Activated naive CD4-positive, alpha-beta T cell treated with Interleukin-2 at 50 U/mL for 16 hours (primary cell): ENCODE results near the gene OR10A7.
"Not testable (repeated sequence)": the region's sequence is repeated elsewhere in the genome, so short reads cannot be mapped to it uniquely, and the experiment has no call there.

Experiments used
- DNase-seq: peaks from one replicate; pipeline ENCODE4 v3.0.0-alpha.2; 2020

OR10A7 gene

GRCh38 chr12:55220725-55221124, at the start of gene OR10A7:
Gene OR10A7, plus strand, starts transcription at chr12:55221025. Its CDS starts 0 bp downstream, at chr12:55221025.
- DNase-seq: no peak

GRCh38 chr12:55171445-55171844, 49.4 kb upstream of the OR10A7 start:
- DNase-seq: no peak

GRCh38 chr12:55171846-55172245, 49.0 kb upstream of the OR10A7 start:
- DNase-seq: not testable (repeated sequence)

- DNase-seq: no peak
These were observed 48.1 kb upstream of the OR10A7 start for GRCh38 chr12:55172686-55173085.

- no peak for DNase-seq
These were observed 47.4 kb upstream of the OR10A7 start for GRCh38 chr12:55173456-55173855.

- no peak for DNase-seq
These were observed 32.3 kb upstream of the OR10A7 start for GRCh38 chr12:55188573-55188972.

DNA sequence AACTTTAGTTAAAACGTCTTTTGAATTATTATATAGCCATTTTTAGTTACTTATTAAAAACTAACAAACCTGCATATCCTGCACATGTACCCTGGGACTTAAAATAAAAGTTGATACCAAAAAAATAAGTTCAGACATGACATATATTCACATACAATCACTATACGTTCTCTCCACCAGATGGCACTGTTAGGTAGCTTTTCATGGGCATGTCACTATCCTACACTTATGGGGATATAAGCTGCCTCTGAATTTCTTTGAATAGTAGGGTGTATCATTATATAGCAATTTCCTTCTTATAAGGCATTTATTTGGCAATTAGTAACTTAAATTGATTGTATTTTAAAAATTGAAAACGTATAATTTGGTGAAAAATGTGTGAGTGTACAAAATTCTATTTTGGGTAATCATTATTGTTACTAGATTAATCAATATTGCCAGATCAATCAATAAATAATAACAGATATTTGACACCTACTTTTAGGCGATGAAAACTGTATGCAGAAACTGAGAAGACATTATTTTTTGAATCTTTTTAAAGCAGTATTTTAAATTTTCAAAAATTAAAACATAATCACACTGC, 31.8 kb upstream of the OR10A7 start:
- peak; percentile 3 for DNase-seq

- no peak for DNase-seq
These were observed 26.4 kb upstream of the OR10A7 start for GRCh38 chr12:55194382-55194781.

DNA sequence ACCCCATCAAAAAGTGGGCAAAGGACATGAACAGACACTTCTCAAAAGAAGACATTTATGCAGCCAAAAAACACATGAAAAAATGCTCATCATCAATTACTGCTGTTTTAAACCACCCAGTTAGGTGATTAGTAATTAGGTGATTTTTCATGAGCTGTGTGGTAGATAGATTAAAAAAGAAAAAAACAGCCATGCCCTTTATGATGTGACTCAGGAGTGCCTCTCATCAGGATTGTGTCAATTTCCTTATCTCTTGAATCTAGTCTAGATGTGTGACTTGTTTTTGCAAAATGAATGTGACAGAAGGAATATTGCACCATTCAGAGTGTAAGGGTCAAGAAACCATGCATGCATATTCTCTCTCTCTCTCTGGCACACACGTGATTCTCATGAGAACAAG, 5.7 kb downstream of the OR10A7 start:
- no peak for DNase-seq

- no peak for DNase-seq
These were observed 6.8 kb downstream of the OR10A7 start for GRCh38 chr12:55227643-55228042.

DNA sequence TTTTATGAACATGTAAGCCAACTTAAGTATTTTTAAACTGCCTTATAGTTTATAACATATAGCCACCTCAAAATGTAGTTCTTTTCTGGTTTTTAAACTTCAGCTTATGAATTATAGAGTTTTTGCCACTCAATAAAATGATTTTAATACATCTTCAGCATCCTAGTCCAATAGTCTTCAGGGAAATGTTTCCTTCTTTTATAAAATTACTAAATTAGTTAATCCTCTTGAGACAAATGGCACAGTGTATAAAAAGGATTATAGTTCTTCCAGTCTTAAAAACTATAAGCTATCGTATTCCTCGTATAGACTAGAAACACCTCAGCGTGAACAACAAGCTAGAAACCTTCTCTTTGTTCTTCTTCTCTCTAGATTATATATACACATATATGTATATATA, 23.5 kb downstream of the OR10A7 start, which contains the start of gene OR6C74:
OR6C74 (plus strand) TSS at position 301 of the 400 bp plus-strand sequence. CDS start 2,679 bp downstream, outside the sequence.
- DNase-seq: no peak

GRCh38 chr12:55246159-55246558, 25.3 kb downstream of the OR10A7 start:
- DNase-seq: no peak

GRCh38 chr12:55250944-55251343, 30.1 kb downstream of the OR10A7 start:
- DNase-seq: no peak

DNA sequence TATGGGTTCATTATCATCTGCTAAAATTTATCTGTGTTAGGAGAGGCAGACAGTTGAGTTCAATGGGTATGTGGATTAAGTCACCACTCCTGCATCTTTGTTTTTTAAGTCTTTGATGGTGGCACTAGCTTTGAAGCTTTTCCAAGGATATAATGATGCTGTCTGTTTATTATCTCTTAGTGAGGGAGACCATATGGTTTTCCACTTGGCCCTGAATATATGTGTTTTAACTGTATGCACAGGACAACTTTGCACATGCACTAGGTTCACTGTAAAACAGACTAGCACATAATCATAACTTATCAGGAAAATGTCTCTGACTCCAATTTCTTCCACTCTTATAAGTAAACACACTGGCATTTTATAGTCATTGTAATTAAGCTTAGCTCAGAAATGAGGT, 32.5 kb downstream of the OR10A7 start:
- no peak for DNase-seq

- DNase-seq: no peak
These were observed 36.0 kb downstream of the OR10A7 start for GRCh38 chr12:55256831-55257230.

DNA sequence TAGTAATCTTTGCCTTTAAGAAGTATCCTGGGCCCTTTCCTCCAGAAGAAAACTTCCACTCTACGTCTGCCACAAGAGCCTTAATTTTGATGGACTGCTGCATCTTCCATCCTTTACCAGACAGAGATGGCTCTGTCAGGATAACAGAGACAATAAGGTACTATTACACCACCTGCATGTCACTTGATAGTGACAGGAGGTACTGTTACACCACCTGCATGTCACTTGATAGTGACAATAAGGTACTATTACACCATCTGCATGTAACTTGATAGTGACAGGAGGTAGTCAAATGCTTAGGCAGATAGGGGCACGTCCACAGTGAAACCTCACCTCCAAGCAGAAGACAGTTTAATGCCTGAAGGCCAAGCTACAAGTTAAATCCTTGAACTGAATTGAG, 37.5 kb downstream of the OR10A7 start:
- no peak for DNase-seq
